Inflammatory macrophage (primary cell): ENCODE measurements around the gene BRAF.
"Not testable (repeated sequence)": the region's sequence is repeated elsewhere in the genome, so short reads cannot be mapped to it uniquely, and the experiment has no call there.

ENCODE experiments used
- DNase-seq, 2 donors: peaks; one replicate each; pipeline ENCODE4 v3.0.0-alpha.2; 2020 to 2022

BRAF gene

GRCh38 chr7:140704205-140704604 lies 220.5 kb downstream of the BRAF start:
- no peak for DNase-seq

DNA sequence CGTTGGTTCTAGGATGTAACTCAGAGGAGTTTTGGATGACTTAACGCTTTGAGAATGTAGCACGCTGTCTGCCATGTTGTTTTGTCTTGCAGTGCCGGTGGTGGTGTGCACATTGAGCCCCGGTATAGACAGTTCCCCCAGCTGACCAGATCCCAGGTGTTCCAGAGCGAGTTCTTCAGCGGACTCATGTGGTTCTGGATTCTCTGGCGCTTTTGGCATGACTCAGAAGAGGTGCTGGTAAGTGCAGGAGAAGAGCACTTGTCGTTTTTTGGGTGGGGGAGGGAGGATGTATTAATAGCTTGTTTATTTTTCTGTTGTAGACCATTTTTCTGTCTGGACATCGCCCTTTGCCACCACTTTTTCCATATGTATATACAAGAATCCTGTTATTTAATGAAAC lies 222.0 kb downstream of the BRAF start:
- no peak for DNase-seq

GRCh38 chr7:140698477-140698876 lies 226.3 kb downstream of the BRAF start:
- no peak for DNase-seq

DNA sequence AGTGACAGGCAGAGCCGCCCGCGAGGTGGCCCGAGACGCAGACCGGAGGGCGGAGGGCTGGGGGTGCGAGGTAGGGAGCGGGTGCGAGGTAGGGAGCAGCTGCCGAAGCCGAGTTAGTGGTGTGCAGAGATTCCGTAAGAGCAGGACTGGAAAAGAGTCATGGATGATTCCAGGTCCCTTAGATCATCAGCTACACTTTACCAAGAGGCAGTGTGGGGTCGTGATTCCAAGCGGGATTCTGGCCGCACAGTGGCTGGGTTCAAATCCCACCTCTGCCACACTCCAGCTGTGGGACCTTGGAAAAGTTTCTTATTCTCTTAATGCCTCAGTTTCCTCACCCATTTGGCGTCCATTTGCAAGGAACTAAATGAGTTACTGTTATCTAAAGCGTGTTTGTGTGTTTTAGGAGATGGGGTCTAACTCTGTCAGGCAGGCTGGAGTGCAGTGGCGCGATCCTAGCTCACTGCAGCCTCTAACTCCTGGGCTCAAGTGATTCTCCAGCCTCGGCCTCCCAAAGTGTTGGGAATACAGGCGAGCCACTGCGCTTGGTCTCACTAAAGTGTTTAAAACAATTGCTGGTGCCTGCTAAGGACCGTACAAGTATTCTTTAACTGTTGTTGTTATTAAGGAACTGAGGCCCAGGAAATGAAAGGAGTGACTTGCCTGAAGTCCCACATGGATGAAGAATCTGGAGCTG lies 227.1 kb downstream of the BRAF start:
- DNase-seq: no peak

GRCh38 chr7:140696680-140697446 lies 227.9 kb downstream of the BRAF start, which contains the start of gene NDUFB2:
TSS of gene NDUFB2 (plus strand) at chr7:140696708. CDS start at chr7:140696745, 37 bp downstream.
- DNase-seq: peak; percentile 58 to 74

DNA sequence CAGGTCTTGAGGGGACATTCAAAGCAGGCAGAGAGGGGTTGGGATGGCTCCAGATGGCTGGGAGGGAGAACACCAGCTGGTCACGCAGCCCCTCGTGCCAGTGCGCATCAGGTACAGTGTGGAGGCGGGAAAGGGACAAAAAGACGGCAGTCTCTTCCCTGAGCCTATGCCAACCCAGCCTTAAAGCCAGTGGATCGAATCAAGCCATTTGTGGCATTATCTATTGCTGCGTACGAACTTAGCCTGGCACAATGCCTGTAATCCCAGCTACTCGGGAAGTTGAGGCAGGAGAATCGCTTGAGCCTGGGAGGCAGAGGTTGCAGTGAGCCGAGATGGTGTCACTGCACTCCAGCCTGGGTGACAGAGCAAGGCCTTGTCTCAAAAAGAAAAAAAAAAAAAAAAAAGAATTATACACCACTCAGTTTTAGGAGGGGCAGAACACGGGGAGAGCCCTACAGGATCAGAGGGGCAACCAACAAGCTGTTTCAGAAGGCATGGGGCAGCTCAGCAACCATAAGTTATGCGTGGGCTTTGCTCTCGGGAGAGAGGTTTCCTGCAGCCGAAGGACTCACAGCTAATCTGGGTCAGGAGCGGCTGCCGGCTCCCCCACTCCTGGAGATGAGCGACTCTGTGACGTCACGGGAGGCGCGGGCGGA lies 228.6 kb downstream of the BRAF start:
- peak; percentile 94 for DNase-seq

GRCh38 chr7:140695381-140695780 lies 229.3 kb downstream of the BRAF start:
- DNase-seq: no peak

- no peak for DNase-seq
Measured at GRCh38 chr7:140694592-140694991, 230.1 kb downstream of the BRAF start.

GRCh38 chr7:140693849-140694248 lies 230.9 kb downstream of the BRAF start:
- DNase-seq: not testable (repeated sequence)

DNA sequence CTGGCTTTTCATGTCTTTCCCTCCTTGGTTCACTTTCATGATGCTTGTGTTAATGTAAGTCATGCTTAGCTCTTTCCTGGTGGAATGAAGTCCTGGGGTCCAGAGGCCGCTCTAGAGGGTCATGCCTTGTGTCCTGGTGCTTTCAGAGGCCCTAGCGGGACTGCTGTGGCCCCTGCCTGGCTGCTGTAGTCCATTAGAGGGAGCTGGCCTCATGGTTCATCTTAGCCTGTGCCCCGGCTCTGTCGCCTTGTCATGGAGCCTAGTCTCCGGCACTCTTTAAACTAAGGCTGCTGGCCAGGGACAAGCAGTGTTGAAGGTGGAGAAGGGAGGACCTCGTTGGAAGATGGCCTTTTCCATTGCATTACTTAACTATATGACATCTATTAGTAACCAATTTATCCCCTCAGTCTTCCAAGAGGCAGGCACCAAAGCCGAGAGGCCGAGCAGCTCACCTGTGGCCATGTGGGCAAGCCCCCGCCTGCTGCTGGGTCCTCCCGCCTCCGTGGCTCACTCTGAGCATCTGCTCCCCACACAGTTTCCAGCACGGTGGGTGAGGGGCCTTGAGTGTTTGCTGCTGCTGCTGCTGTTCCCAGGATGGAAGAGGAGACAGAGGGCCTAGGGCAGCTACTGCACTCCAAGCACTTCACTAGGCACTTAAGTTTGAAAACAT lies 233.2 kb downstream of the BRAF start:
- no peak for DNase-seq

DNA sequence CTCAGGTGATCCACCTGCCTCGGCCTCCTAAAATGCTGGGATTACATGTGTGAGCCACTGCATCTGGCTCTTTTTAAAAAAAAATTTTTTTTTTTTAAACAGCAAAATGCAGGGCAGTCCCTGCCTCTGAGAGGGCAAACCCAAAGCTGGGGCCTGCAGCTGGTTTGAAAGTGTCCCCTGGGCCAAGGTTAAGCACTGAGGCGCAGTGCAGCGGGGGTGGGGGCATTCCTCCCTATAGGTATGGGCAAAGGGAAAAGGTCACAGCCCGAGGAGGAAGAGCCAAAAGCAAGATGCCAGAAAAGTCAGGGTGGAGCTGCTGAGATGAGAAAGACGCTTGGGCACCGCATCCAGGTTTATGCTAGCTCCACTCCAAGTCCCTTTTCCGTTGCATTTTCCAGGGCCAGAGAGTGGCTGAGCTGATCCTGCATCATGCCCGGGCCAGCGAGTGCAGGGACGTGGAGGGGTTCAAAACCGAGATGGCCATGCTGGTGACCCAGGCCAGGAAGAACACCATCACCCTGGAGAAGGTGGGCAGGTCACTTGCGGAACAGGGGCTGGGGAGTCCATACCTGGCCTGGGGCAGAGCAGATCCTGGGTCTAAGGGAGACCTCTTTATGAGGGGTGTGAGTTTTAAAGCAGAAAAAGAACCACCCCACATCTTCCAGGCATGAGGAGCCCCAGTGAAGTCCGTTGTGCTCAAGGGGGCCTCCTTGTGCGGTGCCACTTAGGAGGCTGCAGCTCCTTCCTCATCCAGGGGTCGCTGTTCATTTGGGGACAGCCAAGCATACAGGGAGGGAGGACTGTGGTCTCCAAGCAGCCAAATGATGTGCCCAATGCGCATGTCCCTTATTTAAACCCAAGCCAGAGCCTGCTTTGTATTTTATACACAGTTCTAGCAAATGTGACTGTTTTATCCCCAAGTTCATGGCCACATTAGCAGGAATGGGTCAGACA lies 235.3 kb downstream of the BRAF start:
- no peak for DNase-seq

- DNase-seq: no peak
Measured at GRCh38 chr7:140688341-140688740, 236.4 kb downstream of the BRAF start.

DNA sequence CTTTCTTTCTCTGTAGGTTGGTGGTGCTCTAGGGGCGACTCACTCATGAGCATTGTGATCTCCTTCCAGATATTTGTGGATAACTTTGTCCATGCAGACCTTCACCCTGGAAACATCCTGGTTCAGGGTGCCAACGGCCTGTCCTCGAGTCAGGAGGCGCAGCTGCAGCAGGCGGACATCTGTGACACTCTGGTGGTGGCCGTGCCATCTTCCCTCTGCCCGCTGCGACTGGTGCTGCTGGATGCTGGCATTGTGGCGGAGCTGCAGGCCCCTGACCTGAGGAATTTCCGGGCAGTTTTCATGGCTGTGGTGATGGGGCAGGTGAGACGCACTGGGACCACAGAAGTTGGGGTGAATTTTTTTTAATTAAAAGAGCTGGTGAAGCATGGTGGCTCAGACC lies 237.8 kb downstream of the BRAF start:
- DNase-seq: no peak

DNA sequence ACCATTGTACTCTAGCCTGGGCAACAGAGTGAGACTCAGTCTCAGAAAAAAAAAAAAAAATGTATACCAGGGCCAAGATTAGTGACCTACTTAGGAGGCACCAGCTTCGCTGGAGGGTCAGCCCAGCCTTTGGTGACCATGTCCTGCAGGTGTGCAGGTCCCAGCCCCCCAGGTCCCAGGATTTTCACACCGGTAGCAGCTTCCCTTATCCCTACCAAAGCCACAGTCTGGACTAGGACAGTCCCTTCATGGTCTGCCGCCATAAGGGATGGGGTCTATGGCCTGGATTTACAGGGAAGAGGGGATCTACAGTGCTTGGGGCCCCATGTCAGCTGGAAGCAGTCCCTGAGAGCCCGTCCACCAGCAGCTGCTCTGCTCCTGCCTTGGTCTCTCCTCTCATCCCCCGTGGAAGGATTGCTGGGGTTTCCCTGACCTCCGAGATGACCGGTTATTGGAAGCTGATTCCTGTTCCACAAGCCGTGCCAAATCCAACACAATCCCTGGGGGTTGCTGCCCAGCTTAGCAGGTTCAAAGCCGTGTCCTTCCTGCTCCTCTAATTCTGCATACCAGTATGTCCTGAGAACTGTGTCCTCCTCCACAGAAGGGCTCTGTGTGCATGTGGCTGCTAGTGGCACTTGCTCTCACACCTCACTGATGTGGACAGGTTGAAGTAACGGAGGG lies 239.2 kb downstream of the BRAF start:
- DNase-seq: no peak

DNA sequence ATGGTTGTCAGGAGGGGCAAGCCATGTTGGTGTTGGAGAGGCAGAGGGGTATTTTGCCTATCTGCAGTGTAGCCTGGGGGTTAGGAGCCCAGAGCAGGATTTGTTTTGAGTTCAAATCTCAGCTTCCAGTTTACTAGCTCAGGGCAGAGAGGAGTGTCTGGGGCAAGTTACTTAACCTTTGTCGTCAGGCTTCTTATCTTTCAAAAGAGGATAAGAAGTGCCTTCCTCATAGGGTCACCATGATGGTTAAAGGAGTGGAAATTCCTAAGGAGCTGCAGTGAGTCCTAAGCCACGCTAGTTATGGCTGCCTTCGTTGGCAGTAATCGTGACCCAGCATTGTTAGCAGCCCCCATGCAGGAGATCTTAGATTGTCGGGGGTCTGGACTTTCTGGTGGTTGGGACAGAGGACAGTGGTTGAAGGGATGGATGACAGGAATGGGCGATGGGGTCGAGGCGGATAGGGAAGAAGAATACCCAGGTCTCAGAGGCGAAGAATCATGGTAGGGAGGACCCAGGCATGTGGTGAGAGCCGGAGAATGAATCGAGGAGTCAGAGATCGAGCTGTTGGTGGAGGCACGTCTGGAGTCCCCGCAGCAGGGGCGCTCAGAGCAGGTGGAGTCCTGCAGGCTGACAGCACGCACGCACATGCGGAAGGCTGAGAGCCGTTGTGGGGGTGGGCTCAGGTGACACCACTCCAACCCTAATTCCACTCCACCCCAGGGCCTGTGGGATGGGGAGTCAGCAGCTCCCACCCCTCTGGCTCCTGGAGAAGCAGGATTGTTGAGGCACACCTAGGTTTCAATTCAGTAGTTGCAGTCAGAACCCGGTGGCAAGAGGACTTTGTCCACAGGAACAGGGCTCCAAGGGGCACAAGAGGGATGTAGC lies 240.4 kb downstream of the BRAF start:
- no peak for DNase-seq

GRCh38 chr7:140683657-140684056 lies 241.1 kb downstream of the BRAF start:
- DNase-seq: no peak

GRCh38 chr7:140681766-140682165 lies 243.0 kb downstream of the BRAF start:
- DNase-seq: no peak

GRCh38 chr7:140680886-140681285 lies 243.8 kb downstream of the BRAF start:
- DNase-seq: no peak

- DNase-seq: no peak
Measured at GRCh38 chr7:140679186-140679585, 245.5 kb downstream of the BRAF start.

GRCh38 chr7:140678816-140679130 lies 246.0 kb downstream of the BRAF start:
- no peak for DNase-seq
